ENCODE data around the gene AKT1S1.

DNA sequence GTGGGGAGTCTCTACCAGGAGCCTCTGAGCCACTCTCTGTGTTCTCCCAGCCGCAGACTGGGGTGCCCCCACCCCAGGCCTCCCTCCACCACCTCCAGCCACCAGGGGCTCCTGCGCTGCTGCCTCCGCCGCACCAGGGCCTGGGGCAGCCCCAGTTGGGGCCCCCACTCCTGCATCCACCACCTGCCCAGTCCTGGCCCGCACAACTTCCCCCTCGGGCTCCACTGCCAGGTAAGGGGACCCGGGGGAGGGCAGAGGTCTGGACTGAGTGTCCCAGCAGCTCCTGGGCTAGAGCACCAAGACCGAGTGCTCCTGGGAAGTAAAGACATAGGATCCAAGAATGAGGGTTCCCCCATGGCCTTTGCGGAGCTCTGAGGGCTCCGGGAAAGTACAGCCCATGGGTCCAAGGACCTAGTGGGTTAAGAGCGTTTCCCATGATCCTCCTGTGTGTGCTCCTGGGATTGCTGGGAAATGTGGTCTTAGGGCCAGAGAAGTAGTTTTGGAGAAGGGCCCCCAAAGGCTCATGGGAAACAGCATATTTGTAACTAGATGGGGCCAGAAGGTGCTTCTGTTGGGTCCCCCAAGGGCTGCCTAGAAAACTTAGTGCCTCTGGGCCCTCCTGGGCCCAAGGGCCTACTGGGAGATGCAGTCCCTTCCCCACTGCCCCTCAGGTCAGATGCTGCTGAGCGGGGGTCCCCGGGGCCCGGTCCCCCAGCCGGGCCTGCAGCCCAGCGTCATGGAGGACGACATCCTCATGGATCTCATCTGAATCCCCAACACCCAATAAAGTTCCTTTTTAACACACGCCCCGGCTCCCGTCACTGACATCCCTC lies 40.8 kb downstream of the AKT1S1 start:
- TF ChIP-seq, protein P1, sequence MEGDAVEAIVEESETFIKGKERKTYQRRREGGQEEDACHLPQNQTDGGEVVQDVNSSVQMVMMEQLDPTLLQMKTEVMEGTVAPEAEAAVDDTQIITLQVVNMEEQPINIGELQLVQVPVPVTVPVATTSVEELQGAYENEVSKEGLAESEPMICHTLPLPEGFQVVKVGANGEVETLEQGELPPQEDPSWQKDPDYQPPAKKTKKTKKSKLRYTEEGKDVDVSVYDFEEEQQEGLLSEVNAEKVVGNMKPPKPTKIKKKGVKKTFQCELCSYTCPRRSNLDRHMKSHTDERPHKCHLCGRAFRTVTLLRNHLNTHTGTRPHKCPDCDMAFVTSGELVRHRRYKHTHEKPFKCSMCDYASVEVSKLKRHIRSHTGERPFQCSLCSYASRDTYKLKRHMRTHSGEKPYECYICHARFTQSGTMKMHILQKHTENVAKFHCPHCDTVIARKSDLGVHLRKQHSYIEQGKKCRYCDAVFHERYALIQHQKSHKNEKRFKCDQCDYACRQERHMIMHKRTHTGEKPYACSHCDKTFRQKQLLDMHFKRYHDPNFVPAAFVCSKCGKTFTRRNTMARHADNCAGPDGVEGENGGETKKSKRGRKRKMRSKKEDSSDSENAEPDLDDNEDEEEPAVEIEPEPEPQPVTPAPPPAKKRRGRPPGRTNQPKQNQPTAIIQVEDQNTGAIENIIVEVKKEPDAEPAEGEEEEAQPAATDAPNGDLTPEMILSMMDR (IDR thresholded peaks at IDR 0.05 in 4 of 5, conservative IDR thresholded peaks at IDR 0.05 in 1 of 5), result no peak
- TF ChIP-seq POLR2A (IDR thresholded peaks at IDR 0.05), result no peak
